Raji (cell line): Measurements from ENCODE around the gene CCDC195.
A peak's percentile ranks its signal among the peaks of the same experiment; 100 is the strongest.

Experiments used
- POLR2A ChIP-seq: IDR thresholded peaks from 2 replicates; pipeline ENCODE4 v1.6.1; 2011; ENCODE audit warnings: low read depth, low read length, control low read depth; ENCODE audit not compliant: insufficient read depth

Gene CCDC195, protein sequence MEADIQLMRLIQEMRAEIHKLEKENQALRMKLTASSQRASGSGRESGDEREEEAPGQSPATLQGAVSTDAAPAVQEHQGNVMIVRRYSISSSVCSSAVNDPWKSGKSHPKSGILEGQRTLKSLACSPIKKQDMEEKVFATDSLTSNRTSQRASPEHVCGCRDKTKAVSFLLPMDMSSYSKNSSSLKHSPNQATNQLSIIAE

DNA sequence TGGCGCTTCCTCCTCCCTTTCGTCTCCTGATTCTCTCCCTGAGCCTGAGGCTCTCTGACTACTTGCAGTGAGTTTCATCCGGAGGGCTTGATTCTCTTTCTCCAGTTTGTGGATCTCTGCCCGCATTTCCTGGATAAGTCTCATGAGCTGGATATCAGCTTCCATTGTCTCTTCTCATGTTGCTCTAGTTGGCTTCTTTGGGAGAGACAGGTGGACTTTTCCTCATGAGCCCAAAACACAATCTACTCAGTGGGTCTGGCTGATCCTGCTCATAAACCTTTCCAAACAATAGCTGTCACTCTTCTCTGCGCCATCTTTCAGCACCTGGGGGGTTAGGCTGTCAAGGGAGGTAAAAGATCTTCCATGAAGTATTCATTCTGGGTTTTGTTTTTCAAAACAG, at the start of gene CCDC195:
Gene CCDC195, minus strand, starts transcription at position 165 of the 400 bp plus-strand sequence. Its CDS starts 0 bp downstream, at position 165.
- no peak for TF ChIP-seq POLR2A

GRCh38 chr2:224764565-224765236, 48.5 kb upstream of the CCDC195 start:
- peak; percentile 31; the same call in 1 of the 2 replicates for TF ChIP-seq POLR2A

- no peak for TF ChIP-seq POLR2A
Measured at GRCh38 chr2:224757934-224758548, 41.9 kb upstream of the CCDC195 start.

- no peak for TF ChIP-seq POLR2A
Measured at GRCh38 chr2:224753743-224754540, 37.8 kb upstream of the CCDC195 start.

- TF ChIP-seq POLR2A = no peak
Measured at GRCh38 chr2:224751996-224752698, 36.0 kb upstream of the CCDC195 start.

DNA sequence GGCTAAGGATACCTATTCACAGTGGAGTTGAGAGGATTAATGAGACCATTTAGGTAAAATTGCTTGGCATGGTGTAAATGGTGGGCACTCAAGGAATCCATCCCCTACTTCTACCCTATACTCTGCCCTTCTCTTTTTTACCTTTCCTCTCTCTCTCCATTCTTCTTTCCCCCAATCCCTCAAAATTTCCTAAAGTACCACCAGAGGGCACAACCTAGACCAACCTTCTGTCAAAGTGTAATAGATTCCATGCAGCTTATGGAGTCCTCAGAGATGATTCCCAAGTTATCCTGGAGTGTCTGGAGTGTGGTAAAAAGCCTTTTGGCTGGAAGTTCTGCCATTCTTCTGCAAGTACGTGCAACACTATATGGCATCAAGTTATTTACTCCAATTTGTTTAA, 33.0 kb upstream of the CCDC195 start:
- no peak for TF ChIP-seq POLR2A

GRCh38 chr2:224747765-224748164, 31.6 kb upstream of the CCDC195 start:
- TF ChIP-seq POLR2A = no peak

DNA sequence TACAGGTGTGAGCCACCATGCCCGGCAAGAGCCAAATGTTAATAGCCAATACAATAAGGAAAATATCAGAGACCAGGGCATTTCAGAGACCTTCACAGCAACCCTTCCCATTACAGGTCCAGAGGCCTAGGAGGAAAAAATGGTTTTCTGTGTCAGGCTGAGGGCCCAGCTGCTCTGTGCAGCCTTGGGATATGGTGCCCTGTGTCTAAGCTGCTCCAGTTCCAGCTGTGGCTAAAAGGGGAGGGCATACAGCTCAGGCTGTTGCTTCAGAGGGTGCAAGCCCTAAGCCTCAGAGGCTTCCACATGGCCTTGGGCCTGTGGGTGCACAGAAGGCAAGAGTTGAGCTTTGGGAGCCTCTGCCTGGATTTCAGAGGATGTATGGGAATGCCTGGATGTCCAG, 20.1 kb upstream of the CCDC195 start:
- no peak for TF ChIP-seq POLR2A

- no peak for TF ChIP-seq POLR2A
Measured at GRCh38 chr2:224734949-224735348, 18.8 kb upstream of the CCDC195 start.

GRCh38 chr2:224731665-224732064, 15.5 kb upstream of the CCDC195 start:
- TF ChIP-seq POLR2A = no peak

DNA sequence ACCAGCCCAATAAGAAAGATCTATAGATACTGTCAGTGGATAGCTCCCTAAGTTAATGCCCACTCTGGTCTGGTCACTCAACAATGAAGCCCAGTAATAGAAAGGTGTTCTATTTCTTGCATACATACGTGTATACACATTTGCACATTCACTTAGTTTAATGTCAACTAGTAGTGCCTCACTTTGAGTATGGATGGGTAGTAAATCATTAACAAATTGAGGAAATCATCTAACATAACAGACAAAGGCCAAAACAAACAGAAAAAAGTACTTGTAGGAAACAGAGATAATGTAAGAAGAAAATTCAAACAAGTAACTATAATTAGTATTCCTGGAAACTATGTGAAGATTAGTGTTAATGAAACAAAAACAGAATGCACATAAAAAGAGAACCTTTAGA, 13.3 kb upstream of the CCDC195 start:
- no peak for TF ChIP-seq POLR2A

GRCh38 chr2:224724331-224724730, 8.2 kb upstream of the CCDC195 start:
- no peak for TF ChIP-seq POLR2A

DNA sequence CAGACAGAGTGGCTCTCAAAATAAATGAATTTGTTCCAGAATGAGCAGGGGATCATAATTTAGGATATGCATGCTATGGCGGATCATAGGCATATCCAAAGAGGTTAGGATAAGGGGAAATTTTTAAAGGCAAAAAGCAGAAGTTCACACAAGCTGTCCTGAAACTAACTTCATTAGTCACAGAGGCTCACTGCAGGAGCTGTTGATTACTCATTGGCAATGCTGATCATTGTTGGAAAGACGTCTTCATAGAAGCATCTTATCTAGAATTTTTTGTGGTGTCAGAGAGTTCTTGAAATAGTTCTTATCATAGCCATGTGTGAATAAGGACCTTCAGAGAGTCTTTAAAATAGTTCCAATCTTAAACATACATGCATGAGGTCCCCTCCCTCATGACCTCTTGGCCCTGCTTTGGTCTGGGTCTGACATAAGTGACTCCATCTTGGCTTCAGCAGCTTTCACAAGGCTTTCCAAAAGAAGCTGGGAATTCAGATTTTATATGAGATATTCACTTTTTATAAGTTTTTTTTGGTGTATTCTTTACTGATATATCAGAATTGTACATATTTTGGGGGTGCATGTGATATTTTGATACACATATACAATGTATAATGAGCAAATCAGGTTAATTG, 7.5 kb upstream of the CCDC195 start:
- TF ChIP-seq POLR2A = no peak

DNA sequence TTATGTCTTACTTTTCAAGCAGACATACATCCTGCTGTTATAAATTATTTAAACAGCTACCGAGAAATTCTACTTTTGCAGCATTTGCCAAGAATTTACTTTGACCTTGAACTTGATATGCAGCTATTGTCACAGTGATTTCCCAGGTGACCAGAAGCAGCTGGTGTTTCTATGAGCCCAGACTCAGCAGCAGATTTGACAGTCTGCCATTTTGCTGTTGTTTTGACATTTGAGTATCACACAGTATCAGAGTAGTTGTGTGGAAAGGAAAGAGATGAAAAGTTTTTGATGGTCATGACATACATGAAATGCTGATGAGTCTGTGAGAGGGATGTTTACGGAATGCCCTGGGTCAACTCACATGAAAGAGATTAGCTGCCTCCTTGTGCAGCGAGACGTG, 6.6 kb upstream of the CCDC195 start:
- no peak for TF ChIP-seq POLR2A
